T-cell (primary cell): ENCODE measurements around the gene PRELID3B. TPM values are rescaled to one million over a fixed set of nuclear protein-coding genes. Genes with fewer than 3 reads are reported as not detected.

ENCODE experiments used
- ATAC-seq, 4 experiments: fragments of 200-7000 bp in 3 of 4; fragments of 150-1000 bp in 1 of 4; cut with Tn5 transposase; replicated peaks in 1 of 4; 1 replicate in 3 of 4; 2 replicates in 1 of 4; pipeline ENCODE4 v1.10.0; 2021; ENCODE audit warnings: moderate library complexity in 3 of 4, mild to moderate bottlenecking in 2 of 4, moderate number of reproducible peaks in 1 of 4
- CTCF ChIA-PET, 2 donors: fragments of 300-600 bp; sonication (Branson Sonifier 250); formaldehyde crosslinking; loops; one replicate each; lab custom pipeline; 2022; ENCODE audit warnings: antibody characterized with exemption in 2 of 2; lab: Charles Lee
- POLR2A ChIA-PET, 2 donors: fragments of 300-600 bp; sonication (Branson Sonifier 250); formaldehyde crosslinking; loops; one replicate each; lab custom pipeline; 2022; ENCODE audit warnings: antibody characterized with exemption in 2 of 2; lab: Charles Lee
- DNase-seq, 35 experiments: peaks; one replicate each; pipeline versions ENCODE4 v3.0.0 to v3.0.0-alpha.2; 2013 to 2023
- H3K27ac ChIP-seq: one replicate; pipeline ENCODE4 v1.5.1; 2013; ENCODE audit warnings: low read length
- H3K27me3 ChIP-seq, 2 experiments: replicated peaks in 1 of 2; 1 replicate in 1 of 2; 2 replicates in 1 of 2; pipeline versions ENCODE4 v1.6.1 to v1.7.0; 2013; ENCODE audit warnings: low read length in 1 of 2, mixed read lengths in 1 of 2; ENCODE audit not compliant: control insufficient read depth in 2 of 2, insufficient read depth in 2 of 2; ENCODE audit errors: extremely low read depth in 1 of 2
- H3K36me3 ChIP-seq, 2 donors: 1 replicate in 1 of 2; 2 replicates in 1 of 2; pipeline versions ENCODE4 v1.6.1 to v1.7.0; 2013; ENCODE audit warnings: low read length in 1 of 2; ENCODE audit not compliant: control insufficient read depth in 2 of 2, insufficient read depth in 1 of 2; ENCODE audit errors: extremely low read depth in 1 of 2
- H3K4me1 ChIP-seq, 2 experiments: 1 replicate in 1 of 2; 2 replicates in 1 of 2; pipeline versions ENCODE4 v1.6.1 to v1.7.0; 2013; ENCODE audit warnings: low read length in 2 of 2, mixed read lengths in 1 of 2; ENCODE audit not compliant: insufficient read depth in 2 of 2, control insufficient read depth in 1 of 2; ENCODE audit errors: extremely low read depth in 1 of 2
- H3K4me3 ChIP-seq, 2 donors: 1 replicate in 1 of 2; 2 replicates in 1 of 2; pipeline versions ENCODE4 v1.5.1 to v1.7.0; 2013; ENCODE audit warnings: mild to moderate bottlenecking in 2 of 2, low read length in 1 of 2, moderate library complexity in 1 of 2; ENCODE audit not compliant: control insufficient read depth in 1 of 2; ENCODE audit errors: extremely low read depth in 1 of 2
- H3K9me3 ChIP-seq: 2 replicates; pipeline ENCODE4 v1.7.0; 2013
- H3K27ac Mint-ChIP-seq, 2 donors: one replicate each; pipeline ENCODE4 v1.8.0; 2020 to 2021; ENCODE audit warnings: mild to moderate bottlenecking in 2 of 2, mixed read lengths in 2 of 2
- H3K27me3 Mint-ChIP-seq, 2 donors: one replicate each; pipeline ENCODE4 v1.8.0; 2021 to 2022; ENCODE audit warnings: mixed read lengths in 2 of 2
- H3K36me3 Mint-ChIP-seq: one replicate; pipeline ENCODE4 v1.8.0; 2021; ENCODE audit warnings: mixed read lengths
- H3K4me1 Mint-ChIP-seq, 3 donors: one replicate each; pipeline ENCODE4 v1.8.0; 2020 to 2022; ENCODE audit warnings: mixed read lengths in 3 of 3, mild to moderate bottlenecking in 1 of 3
- H3K4me3 Mint-ChIP-seq, 3 donors: one replicate each; pipeline ENCODE4 v1.8.0; 2020 to 2022; ENCODE audit warnings: mild to moderate bottlenecking in 3 of 3, mixed read lengths in 3 of 3, moderate library complexity in 3 of 3
- H3K9me3 Mint-ChIP-seq, 3 donors: one replicate each; pipeline ENCODE4 v1.8.0; 2020 to 2022; ENCODE audit warnings: mixed read lengths in 3 of 3
- WGBS: methylation state at CpG from one replicate; pipeline ENCODE4 v1.1.5; 2013; ENCODE audit warnings: missing lambda C conversion rate; ENCODE audit not compliant: insufficient coverage; 5-methylcytosine and 5-hydroxymethylcytosine counted together
- total RNA-seq, 35 experiments: library from RNA in 6 of 35; stranded (reverse) in 6 of 35; fragments of 120-200 nt in 1 of 35; gene quantifications; one replicate each; pipeline versions ENCODE4 v1.2.1 to v1.2.4 and lab custom pipeline; 2013 to 2026

The PRELID3B gene
- total RNA-seq, 5 donors from 2014 or later (not counting 1 experiment from before 2014, with no cell fraction given) = 41.4 to 49.0 (median 43.6) TPM

- DNase-seq (no peak), ATAC-seq (no peak)
- peak overlapping the region; percentile 14 to 44 for H3K27ac Mint-ChIP-seq
- ChIA-PET CTCF (interaction anchor here in 1 of 2 donors (3.2 kb wide), 1 partner anchor 9 kb away, joined by 12 read pairs; the partner anchor contains the start of gene ATP5F1E), POLR2A (interaction anchor here in 1 of 2 donors (3.3 kb wide), 1 partner anchor 9 kb away, joined by 31 read pairs; the partner anchor contains the start of gene ATP5F1E)
- Histone ChIP-seq H3K27me3 (no peaks in the 10 kb centered on the region), H3K4me1 (peaks cover 29 to 33% of the 10 kb centered on the region in 2 experiments), H3K4me3 (no peak overlapping the region), H3K36me3 (peaks cover 0 to 24% of the 10 kb centered on the region in 2 donors), H3K27ac (no peak overlapping the region), H3K9me3 (no peaks in the 10 kb centered on the region)
- H3K4me3 Mint-ChIP-seq = peak overlapping the region; percentile 69 to 90 (median 86)
- 67% methylated on average over 2 of the region's 5 CpGs for WGBS
- no peaks in the 10 kb centered on the region for H3K9me3 Mint-ChIP-seq
- H3K36me3 Mint-ChIP-seq = peaks cover 33% of the 10 kb centered on the region
- H3K27me3 Mint-ChIP-seq = no peaks in the 10 kb centered on the region
- peaks cover 54 to 69% (median 57%) of the 10 kb centered on the region in 3 donors for H3K4me1 Mint-ChIP-seq
Observed at GRCh38 chr20:59040667-59041066, 1.9 kb downstream of the PRELID3B start.

DNA sequence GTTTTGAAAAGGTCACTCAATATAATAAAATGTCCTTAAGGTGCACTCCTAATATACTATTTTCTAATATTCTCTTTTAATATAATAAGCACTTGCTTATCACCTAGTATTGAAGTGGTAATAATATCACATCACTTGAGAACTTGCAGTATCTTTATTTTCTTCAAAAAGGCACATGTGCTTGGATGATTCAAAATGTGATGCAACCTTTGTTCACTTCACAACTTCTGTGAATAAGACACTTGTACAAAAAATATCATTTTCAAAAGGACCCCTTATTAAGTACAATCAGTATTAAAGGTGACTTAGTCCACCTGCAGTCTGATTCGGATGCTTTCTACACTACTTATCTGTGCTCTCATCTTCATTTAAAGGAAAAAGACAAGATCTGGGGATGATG lies 3.4 kb downstream of the PRELID3B start:
- Mint-ChIP-seq H3K27ac (peak overlapping the region in 1 of 2 donors; percentile 22), H3K4me1 (peaks cover 52 to 65% (median 58%) of the 10 kb centered on the region in 3 donors), H3K4me3 (no peak overlapping the region), H3K9me3 (no peaks in the 10 kb centered on the region), H3K27me3 (no peaks in the 10 kb centered on the region), H3K36me3 (peaks cover 41% of the 10 kb centered on the region)
- Histone ChIP-seq H3K4me3 (no peak overlapping the region), H3K36me3 (peaks cover 0 to 33% of the 10 kb centered on the region in 2 donors), H3K9me3 (no peaks in the 10 kb centered on the region), H3K4me1 (peaks cover 28 to 33% of the 10 kb centered on the region in 2 experiments), H3K27me3 (no peaks in the 10 kb centered on the region), H3K27ac (no peak overlapping the region)
- ChIA-PET CTCF (no interaction called here), POLR2A (no interaction called here)
- WGBS = no CpG with 5 or more reads among the region's 1 CpG
- no peak for ATAC-seq
- no peak for DNase-seq

- ChIA-PET CTCF (no interaction called here), POLR2A (no interaction called here)
- Histone ChIP-seq H3K36me3 (peaks cover 0 to 33% of the 10 kb centered on the region in 2 donors), H3K27ac (no peak overlapping the region), H3K9me3 (no peaks in the 10 kb centered on the region), H3K27me3 (no peaks in the 10 kb centered on the region), H3K4me3 (no peak overlapping the region), H3K4me1 (peaks cover 24 to 26% of the 10 kb centered on the region in 2 experiments)
- H3K27ac Mint-ChIP-seq = no peak overlapping the region
- ATAC-seq (no peak), DNase-seq (no peak)
- no peak overlapping the region for H3K4me3 Mint-ChIP-seq
- H3K9me3 Mint-ChIP-seq = no peaks in the 10 kb centered on the region
- peaks cover 41% of the 10 kb centered on the region for H3K36me3 Mint-ChIP-seq
- peaks cover 44 to 56% (median 52%) of the 10 kb centered on the region in 3 donors for H3K4me1 Mint-ChIP-seq
- H3K27me3 Mint-ChIP-seq = no peaks in the 10 kb centered on the region
- no CpG with 5 or more reads among the region's 12 CpGs for WGBS
Observed at GRCh38 chr20:59037386-59037785, 5.2 kb downstream of the PRELID3B start.

- peaks cover 44% of the 10 kb centered on the region for H3K36me3 Mint-ChIP-seq
- CTCF ChIA-PET = no interaction called here
- H3K27ac Mint-ChIP-seq = peak overlapping the region; percentile 15 to 62
- no peak overlapping the region for H3K4me3 ChIP-seq
- DNase-seq (no peak), ATAC-seq (no peak)
- H3K9me3 ChIP-seq = no peaks in the 10 kb centered on the region
- peaks cover 0 to 33% of the 10 kb centered on the region in 2 donors for H3K36me3 ChIP-seq
- WGBS = 88% methylated on average over 3 of the region's 3 CpGs
- no peak overlapping the region for H3K4me3 Mint-ChIP-seq
- peaks cover 15 to 26% of the 10 kb centered on the region in 2 experiments for H3K4me1 ChIP-seq
- H3K27ac ChIP-seq = no peak overlapping the region
- peaks cover 40 to 52% (median 51%) of the 10 kb centered on the region in 3 donors for H3K4me1 Mint-ChIP-seq
- POLR2A ChIA-PET = no interaction called here
- H3K27me3 Mint-ChIP-seq = no peaks in the 10 kb centered on the region
- no peaks in the 10 kb centered on the region for H3K27me3 ChIP-seq
- H3K9me3 Mint-ChIP-seq = no peaks in the 10 kb centered on the region
Observed at GRCh38 chr20:59035381-59035780, 7.2 kb downstream of the PRELID3B start.

GRCh38 chr20:59033616-59034165 lies 8.9 kb downstream of the PRELID3B start:
- ChIA-PET POLR2A (no interaction called here), CTCF (no interaction called here)
- DNase-seq (no peak), ATAC-seq (no peak)
- Mint-ChIP-seq H3K9me3 (no peaks in the 10 kb centered on the region), H3K36me3 (peaks cover 57% of the 10 kb centered on the region), H3K27me3 (no peaks in the 10 kb centered on the region), H3K4me1 (peaks cover 41 to 52% (median 46%) of the 10 kb centered on the region in 3 donors), H3K4me3 (no peak overlapping the region), H3K27ac (peak overlapping the region in 1 of 2 donors; percentile 35)
- Histone ChIP-seq H3K36me3 (peaks cover 0 to 50% of the 10 kb centered on the region in 2 donors), H3K4me3 (no peak overlapping the region), H3K27ac (no peak overlapping the region), H3K4me1 (peaks cover 20 to 34% of the 10 kb centered on the region in 2 experiments), H3K9me3 (no peaks in the 10 kb centered on the region), H3K27me3 (no peaks in the 10 kb centered on the region)
- WGBS = 100% methylated on average over 1 of the region's 2 CpGs

- Histone ChIP-seq H3K9me3 (no peaks in the 10 kb centered on the region), H3K36me3 (peaks cover 0 to 54% of the 10 kb centered on the region in 2 donors), H3K27me3 (no peaks in the 10 kb centered on the region), H3K4me3 (peak overlapping the region in 1 of 2 donors; percentile 62), H3K27ac (peak overlapping the region; percentile 78), H3K4me1 (peaks cover 23 to 37% of the 10 kb centered on the region in 2 experiments)
- H3K36me3 Mint-ChIP-seq = peaks cover 59% of the 10 kb centered on the region
- peaks cover 47 to 57% (median 49%) of the 10 kb centered on the region in 3 donors for H3K4me1 Mint-ChIP-seq
- H3K4me3 Mint-ChIP-seq = peak overlapping the region; percentile 83 to 95 (median 91)
- DNase-seq (no peak), ATAC-seq (no peak)
- WGBS = no CpG with 5 or more reads among the region's 1 CpG
- ChIA-PET CTCF (no interaction called here), POLR2A (interaction anchor here in 1 of 2 donors (0.6 to 1.1 kb wide), 2 partner anchors 25 to 55 kb away, joined by 3 read pairs; no protein-coding TSS in a partner anchor)
- H3K9me3 Mint-ChIP-seq = no peaks in the 10 kb centered on the region
- no peaks in the 10 kb centered on the region for H3K27me3 Mint-ChIP-seq
- peak overlapping the region; percentile 92 to 96 for H3K27ac Mint-ChIP-seq
Observed at GRCh38 chr20:59033093-59033492, 9.5 kb downstream of the PRELID3B start.
